Activated naive CD4-positive, alpha-beta T cell (primary cell): ENCODE data around the gene NBEAL2.

Source experiments
- DNase-seq, 4 experiments: peaks; one replicate each; lab custom pipeline; 2025; lab: John Stamatoyannopoulos, UW

NBEAL2 gene, protein sequence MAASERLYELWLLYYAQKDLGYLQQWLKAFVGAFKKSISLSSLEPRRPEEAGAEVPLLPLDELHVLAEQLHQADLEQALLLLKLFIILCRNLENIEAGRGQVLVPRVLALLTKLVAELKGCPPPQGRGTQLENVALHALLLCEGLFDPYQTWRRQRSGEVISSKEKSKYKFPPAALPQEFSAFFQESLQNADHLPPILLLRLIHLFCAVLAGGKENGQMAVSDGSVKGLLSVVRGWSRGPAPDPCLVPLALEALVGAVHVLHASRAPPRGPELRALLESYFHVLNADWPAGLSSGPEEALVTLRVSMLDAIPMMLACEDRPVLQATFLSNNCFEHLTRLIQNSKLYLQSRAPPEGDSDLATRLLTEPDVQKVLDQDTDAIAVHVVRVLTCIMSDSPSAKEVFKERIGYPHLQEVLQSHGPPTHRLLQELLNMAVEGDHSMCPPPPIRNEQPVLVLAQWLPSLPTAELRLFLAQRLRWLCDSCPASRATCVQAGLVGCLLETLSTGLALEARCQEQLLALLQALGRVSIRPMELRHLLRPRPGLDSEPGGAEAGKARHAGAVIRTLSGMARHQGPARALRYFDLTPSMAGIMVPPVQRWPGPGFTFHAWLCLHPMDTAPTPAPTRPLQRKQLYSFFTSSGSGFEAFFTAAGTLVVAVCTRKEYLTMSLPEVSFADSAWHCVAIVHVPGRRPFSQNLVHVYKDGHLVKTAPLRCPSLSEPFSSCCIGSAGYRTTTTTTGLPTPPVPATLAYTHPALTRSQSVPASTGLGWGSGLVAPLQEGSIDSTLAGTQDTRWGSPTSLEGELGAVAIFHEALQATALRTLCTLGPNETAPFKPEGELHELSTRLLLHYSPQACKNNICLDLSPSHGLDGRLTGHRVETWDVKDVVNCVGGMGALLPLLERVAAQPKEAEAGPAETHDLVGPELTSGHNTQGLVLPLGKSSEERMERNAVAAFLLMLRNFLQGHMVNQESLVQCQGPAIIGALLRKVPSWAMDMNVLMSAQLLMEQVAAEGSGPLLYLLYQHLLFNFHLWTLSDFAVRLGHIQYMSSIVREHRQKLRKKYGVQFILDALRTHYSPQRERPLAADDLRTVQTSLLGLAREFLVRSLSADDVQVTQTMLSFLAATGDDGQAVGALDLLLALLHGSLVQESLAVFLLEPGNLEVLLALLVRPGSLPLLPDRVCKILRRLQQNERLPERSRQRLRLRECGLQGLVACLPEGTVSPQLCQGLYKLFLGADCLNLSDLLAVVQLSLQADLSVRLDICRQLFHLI (N-terminal part only)

DNA sequence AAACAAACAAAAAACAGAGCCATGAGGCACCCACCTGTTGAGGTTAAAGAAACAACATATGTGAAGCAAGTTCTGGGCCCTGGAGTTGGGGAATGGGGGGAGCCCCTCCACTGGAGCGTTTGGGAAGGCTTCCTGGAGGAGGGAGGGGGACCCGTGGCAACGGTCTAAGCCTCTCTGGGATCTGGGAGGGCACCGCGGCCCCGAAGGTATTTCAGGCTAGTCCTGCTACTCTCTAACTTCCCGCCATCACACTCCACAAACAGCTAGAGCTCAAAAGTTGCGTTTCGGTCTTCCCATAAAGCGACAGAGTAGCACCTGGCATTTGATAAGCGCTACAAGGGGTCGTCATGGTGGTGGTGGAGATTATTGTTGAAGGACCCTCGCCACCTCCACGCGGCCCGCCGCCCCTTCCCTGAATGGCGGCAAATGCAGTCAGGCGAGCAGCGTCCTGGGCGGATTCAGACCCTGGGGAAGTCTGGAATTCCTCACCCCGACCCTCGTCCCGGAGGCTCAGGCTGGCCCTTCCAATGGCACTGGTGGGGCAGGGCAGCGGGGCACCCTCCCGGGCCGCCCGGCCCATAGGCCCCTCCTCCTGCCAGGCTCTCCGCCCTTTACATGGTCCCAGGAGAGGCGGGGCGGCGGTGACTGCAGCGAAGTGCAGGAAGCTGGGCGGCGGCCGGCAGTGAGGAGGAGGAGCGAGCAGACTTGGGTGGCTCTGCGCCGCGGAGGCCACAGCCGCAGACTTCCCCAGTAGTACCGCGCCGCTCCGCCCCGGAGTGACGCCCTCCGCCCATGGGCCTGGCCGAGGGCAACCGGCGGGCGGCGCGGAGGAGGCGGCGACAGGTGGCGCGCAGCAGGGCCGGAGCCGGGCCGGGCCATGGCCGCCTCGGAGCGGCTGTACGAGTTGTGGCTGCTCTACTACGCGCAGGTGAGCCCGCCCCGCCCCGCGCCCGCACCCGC is at the start of gene NBEAL2:
Gene NBEAL2, plus strand, starts transcription at position 682 of the 960 bp plus-strand sequence. Its CDS starts 196 bp downstream, at position 878.
- DNase-seq, result peak; percentile 78 to 94 (median 84)

DNA sequence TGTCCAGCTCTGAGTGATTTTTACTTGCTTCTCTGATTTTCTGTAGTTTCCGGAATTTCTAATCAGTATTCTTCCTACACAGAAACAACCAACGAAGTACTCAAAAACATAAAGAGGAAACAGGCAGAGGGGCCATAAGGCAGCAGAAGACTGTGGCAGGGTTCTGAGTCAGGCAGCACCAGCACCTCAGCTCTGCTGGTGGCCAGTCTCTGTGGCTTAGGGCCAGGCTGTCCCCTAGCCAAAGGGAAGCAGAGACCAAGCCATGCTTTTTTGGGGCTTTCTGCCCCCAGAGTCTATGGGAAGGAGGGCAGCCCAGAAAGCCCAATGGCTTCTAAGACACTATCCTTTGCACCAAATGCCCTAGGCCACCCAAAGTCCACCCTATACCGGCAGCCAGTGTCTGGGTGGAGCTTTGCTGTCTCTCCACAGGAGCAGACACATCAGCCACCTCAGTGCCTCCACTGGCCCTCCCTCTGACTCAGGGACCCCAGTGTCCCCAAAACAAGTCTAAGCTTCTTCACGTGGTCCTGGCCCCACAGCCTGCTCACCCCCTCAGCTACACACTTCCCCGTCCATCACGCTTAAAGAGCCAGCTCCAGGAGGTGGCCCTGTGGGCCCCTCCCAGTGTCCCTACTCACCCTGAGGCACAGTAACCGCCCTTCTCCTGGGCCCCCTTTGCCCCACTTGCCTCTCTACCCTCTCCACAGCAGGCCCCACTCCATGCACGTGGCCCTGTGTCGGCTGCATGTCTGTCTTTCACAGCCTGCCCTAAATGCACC is 49.1 kb upstream of the NBEAL2 start:
- no peak for DNase-seq

DNA sequence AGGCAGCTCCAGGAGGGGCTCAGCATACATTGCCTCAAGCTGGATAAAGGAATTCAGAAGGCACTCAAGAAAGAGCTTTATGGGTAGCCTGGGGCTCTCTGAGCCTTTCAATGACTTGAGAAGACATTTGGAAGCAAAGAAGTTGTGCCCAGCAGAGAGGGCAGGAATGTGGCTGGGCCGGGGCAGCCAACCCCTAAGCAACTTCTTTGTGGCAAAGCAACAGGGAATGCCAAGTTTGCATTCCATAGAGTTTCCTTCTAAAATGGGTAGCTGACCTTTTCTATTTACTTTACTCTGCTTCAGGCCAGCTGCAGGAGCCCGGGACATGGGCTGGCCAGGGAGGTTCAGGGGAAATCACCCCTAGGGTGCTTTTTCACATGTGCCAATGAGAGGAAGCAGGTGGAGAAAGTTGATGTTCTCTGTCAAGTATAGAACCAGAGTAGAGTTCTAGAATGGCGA is 48.5 kb upstream of the NBEAL2 start:
- DNase-seq, result no peak

DNA sequence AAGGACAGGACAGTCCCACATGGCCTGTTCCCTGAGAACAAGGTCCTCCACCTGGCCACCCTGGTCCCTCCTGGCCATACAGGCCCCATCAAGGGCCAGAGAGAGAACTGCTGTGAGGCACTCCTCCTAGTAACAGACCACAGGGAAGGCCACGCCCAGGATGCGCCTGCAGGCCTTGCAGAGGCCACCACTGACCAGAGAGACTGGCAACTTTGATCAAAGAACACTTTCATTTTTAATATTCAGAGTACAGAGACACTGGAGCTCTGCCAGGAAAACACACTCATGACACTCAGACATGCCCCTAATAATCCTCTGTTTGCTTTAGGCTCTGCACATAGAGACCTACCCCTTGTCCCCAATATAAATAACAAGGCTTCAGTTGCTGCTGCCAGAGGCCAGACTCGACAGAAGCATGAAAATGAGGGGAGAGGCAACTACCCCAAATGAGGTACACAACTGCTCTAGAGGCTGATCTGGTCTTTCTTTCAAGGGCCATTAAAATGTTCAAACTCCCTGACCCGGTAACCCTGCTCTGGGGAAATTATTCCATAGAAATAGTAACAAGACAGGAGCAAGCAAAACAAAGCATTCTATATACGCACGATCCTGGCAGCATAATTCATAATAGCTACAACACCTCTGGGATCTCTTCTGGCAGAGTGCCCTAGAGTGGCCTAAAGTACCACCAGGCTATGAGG is 47.7 kb upstream of the NBEAL2 start:
- no peak for DNase-seq

DNA sequence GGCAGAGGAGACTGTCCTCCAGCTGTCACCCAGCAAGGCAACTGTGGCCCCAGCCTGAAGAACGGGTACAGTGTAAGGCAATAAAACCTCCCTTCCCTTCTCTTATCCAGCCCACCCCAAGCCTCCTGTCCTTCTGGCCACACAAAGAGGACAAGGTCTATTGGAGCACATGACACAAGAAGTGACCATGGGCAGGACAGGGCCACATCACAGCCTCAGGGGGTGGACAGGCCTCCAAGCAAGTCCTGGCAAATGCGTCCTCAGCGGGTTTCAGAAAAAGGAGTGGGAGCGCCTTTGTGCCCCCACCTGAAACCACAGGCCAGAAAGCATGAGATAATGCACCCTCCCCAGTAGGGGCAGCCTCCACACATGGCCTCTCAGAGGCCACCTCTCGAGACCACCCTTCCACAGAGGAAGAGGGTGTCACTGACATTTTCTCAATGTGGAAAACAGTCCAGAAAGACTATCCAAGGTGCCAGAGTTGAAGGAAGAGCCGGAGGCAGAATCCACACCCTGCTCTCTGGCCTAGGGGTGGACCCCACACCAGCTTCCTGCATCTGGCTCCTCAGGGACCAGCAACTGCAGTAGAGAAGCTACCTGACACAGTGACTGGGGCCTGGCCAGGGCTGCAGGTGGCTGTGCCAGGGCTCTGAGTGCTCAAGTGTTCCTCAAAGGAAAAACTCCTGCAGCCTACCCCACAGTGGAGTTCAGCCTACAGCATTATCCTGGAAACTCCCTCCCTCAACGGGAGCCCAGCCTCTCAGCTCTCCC is 46.8 kb upstream of the NBEAL2 start:
- no peak for DNase-seq

DNA sequence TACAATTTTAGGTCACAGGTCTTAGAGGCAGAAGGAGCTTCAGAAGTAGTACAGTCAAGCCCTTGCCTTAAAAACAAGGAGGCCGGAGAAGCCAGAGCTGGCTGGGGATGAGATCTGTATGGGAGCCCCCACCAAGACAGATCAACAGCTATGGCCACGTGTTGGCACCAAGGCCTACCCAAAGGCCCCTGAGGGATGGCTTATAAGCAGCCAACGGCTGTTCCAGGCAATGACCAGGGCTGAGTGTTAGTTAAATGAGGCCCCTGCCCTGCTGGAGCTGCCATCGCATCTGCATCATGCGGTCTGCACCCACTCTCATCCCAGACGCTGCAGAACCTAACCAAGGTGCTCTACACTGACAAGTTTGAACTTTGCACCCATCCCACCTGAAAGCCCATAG is 46.2 kb upstream of the NBEAL2 start:
- no peak for DNase-seq

DNA sequence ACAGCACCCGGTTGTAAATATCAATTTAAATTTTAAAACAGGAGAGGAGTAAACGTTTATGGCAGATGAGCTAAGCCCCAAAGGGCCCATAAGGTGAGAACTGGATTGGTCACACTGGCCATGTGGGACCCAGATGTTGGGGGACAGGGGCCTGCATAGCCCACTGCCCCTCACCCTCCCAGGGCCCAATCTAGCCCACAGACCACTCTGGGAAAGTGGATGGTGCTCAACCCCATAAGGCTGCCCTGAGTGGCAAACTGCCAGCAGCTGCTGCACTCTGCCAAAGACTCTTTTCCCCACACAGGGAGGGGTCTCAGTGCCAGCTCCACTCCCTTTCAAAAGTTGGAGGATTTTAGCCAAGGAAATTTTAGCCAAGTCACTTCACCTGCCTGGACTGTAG is 45.4 kb upstream of the NBEAL2 start:
- no peak for DNase-seq

DNA sequence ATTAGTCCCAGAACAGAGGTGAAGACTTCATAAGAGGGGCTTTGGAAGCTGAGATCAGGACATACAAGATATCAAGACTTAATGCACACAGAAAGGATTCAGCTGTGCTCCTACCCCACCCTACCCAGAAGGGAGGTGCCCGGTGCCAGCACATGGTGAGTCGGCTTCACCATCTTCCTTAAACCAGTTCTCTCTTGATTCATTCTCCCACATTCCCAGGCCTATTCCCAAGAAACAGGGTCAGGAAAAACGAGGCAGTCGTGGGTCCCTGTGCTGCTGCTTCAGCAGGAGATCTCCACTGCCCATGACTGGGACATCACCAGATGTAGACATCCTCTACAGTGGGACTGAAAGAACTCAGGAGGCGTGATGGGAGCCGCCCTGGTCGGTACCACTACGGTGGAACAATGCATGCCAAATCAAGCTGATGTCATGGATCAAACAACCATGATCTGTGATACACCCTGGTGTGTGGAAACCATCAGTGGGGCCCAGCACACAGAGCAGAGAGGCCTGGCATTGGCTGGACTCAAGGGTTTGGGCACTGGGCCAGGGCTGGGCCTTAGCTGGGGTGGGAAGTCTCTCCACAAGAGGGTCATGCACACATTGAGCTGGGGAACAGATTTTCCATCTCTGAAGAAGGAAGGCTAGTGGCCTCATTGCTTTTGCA is 44.8 kb upstream of the NBEAL2 start:
- DNase-seq, result no peak

DNA sequence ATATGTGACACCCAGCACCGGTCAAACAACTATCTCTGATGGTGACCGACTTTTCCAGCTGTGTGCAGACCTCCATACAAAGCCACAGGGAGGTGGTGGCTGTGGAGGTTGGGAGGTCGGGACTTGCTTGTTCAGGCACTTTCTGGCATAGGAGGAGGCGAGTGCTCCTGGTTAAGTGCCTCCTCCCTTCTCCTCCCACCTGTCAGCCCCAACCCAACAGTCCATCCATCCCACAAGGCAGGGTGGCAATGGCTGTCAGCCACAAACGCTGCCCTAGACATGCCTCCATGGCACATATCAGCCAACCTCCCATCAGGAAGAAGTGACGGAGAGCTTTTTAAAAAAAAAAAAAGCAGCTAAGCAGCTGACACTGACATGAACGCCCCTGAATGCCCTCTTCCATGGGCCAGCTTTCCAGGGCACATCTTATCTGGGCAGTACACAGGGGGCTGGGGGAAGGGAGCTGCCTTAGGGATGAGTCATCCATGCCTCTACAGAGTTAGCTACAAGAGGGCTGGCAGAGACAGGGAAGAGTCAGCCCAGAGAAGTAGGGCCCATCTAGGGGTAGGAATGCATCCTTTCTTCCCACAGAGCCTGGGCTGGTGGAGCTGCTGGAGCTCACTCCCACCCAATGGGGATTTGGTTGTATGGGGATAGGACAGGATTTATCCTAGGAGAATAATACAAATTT is 44.2 kb upstream of the NBEAL2 start:
- no peak for DNase-seq

DNA sequence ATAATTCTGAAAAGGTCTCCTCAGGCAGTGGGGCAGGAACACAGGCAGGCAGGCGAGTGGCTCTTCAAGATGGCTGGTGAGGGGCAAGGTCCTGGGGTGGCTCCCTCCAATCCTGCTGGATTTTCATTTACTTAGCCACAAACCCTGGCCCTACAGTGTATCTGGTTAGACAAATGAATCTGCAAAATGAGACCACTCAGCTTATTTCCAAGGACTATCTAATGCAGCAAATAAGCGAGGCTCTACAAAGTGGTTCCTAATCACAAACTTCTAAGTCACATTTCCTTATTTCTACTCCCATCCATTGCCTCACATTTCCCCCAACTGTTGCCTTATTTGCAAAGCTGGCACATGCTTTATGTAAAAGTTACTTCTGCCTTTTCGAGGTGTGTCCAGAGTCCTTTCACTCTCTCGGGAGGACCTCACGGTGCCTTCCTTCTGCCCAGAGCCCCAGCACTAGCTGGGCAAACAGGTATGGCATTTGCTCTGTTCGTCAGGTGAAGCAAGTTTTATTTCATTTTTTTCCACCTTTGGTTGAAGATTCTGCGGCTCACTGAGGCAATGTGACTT is 43.4 kb upstream of the NBEAL2 start:
- DNase-seq, result no peak

DNA sequence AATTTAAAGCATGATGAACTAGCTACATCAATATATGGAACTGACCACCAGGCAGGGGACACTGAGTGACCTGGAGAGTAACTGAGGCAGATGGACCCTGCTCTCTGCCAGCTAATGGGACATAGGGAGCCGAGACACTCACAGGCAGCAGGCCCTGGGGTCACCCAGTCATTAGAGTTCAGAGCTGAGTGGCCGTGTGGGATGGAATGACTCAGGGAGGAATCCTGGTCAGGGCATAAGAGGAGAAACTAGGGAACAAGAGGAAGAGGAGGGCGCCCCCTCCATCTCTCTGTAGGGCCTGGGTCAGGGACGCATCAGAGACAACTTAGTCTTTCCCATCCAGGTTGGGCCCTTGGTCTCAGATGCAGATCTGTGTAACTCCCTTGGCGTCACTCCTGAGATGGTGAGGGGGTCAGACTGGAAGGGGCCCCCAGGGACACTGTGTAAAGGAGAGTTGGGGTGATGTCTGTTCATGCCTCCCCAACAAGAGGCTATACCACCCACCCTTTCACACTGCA is 42.7 kb upstream of the NBEAL2 start:
- no peak for DNase-seq

DNA sequence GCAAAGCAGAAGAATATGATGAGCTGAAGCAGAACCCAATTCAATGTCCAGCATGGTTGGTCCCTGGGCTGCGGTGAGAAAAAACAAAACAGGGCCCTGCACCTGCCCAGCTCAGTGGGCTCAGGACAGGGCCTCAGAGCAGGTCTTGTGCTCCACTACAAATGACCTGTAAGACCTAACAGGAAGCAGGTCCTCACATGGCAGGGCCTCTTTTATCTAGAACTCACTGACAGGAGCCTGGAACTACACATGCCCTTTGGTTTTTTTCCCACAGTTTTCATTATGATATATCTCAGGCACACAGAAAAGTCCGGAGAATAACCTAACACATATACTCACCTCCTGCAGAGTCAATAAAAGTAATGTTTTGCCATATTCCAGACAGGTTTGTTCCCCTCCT is 41.3 kb upstream of the NBEAL2 start:
- DNase-seq, result no peak

DNA sequence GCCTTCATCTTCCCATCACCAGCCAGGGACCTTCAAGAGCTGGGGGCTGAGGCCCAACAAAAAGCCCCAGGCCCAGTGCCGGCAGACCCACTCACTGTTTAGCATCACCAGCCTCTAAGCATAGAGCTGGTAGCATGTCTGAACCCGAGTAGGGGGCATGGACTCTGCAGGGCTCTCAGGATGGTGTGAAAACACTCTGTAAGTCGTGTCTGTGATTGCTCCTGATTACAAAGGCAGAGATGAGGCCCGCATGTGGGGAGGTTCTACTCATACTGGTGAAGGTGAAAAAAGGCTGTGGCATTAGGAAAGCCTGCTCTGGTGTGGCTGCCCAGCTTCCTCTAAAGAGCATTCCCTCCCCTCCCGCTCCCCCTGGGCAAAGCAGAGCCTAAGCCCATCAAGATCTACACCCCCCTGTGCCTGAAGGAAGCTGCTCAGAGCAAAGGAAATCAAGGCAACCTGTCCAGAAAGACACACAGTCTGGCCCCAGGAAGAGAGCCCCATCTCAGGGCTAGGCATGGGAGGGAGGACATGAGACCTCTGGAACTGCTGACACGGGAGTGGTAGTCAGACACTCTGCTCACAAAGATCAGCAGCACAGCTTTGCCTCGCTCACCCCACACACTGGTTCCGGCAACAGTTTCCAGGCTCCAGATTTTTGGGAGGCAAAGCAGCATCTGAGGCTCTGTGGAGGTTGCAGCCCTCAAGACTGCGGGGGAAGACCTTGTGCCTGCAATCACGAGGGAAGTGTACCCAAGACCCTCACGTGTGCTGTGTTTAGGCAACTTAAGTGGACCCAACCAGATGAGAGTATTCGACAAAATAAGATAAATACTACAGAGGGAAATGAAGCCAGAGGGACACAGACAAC is 39.7 kb upstream of the NBEAL2 start:
- no peak for DNase-seq

DNA sequence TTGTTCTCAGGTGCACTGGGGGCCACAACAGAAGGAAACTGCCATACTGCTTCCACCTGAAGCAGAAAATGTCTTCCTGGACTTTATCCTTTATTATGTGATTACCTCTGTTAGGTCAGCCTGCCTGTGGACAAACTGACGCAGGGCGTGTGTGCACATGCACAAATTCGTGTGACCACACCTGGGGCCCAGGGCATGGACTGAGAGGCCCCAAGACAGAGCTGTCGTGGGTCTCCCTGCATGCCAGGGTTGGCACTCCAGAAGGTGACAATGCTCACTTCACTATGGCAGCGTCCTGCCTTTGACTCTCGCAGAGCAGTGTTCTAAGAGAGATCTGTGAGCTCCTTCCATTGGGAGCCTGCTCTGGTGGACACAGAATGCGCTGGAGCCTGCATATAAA is 37.4 kb upstream of the NBEAL2 start:
- no peak for DNase-seq

DNA sequence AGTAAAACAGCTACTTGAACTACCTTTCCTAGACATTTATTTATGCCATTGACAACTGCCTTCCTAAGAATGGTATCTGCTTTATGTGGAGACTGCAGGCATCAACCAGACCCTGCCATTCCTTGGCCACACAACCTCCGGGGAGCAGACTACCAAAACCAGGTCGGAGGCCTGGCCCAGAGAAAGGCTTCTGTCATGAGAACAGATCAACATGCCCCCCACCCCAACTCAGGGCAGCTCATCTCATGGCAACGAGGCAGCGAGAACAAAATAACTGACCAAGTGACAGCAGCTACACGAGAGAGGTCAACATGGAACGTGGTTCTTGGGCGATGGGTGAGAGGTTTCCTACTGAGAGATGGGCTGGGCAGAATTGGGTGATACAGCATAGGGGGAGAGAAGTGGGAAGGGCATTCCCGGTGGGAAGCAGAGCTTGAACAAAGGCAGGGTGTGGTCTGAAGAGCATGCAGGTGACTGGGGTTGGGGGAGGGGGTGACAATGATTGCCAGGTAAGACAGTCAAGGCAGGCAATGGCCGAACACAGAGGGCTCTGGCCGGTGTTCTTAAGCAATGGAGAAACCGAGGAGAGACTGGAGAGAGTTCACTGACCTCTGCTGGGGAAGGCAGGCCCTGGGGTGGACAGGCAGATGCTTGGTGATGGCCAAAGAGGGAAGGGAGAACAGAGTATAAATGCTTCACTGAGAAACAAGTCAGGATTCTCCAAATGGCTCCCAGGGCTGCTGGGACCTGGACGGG is 36.8 kb upstream of the NBEAL2 start:
- no peak for DNase-seq
